SU-DHL-6 (cell line): Measurements from ENCODE around the gene WBP2NL.

Experiments used
- H2AFZ ChIP-seq: fragments of 200-600 bp; sonication (generic); 2 replicates; pipeline ENCODE4 v1.6.1; 2014; ENCODE audit warnings: low read depth, mild to moderate bottlenecking, moderate library complexity, mixed read lengths, antibody characterized with exemption, low read length; ENCODE audit not compliant: severe bottlenecking
- H3F3A ChIP-seq: fragments of 200-600 bp; shearing (Covaris generic); 2 replicates; pipeline ENCODE4 v1.6.0; 2016; ENCODE audit warnings: antibody characterized with exemption, mild to moderate bottlenecking; ENCODE audit not compliant: insufficient read depth
- H3K27ac ChIP-seq: fragments of 200-600 bp; sonication (generic); 2 replicates; pipeline ENCODE4 v1.5.1; 2016; ENCODE audit warnings: low read depth, mild to moderate bottlenecking, low read length, moderate library complexity, mixed read lengths
- H3K27me3 ChIP-seq: fragments of 200-600 bp; sonication (generic), shearing (Covaris generic); 2 replicates; pipeline ENCODE4 v1.6.0; 2014; ENCODE audit warnings: mild to moderate bottlenecking, low read length
- H3K36me3 ChIP-seq: fragments of 200-600 bp; sonication (generic); 2 replicates; pipeline ENCODE4 v1.6.1; 2014; ENCODE audit warnings: mild to moderate bottlenecking, low read length, mixed read lengths
- H3K4me2 ChIP-seq: fragments of 300-600, 200-600 bp; shearing (Covaris generic), sonication (generic); 2 replicates; pipeline ENCODE4 v1.6.0; 2014; ENCODE audit warnings: low read length, low read depth, mild to moderate bottlenecking; ENCODE audit not compliant: poor library complexity, severe bottlenecking
- H3K4me3 ChIP-seq: fragments of 200-600 bp; sonication (generic); 2 replicates; pipeline ENCODE4 v1.5.1; 2014; ENCODE audit warnings: antibody characterized with exemption, low read length, mild to moderate bottlenecking, mixed read lengths; ENCODE audit not compliant: insufficient read depth, poor library complexity, severe bottlenecking
- H3K79me2 ChIP-seq: fragments of 200-600 bp; sonication (generic); 2 replicates; pipeline ENCODE4 v1.6.1; 2014; ENCODE audit warnings: mild to moderate bottlenecking, low read length, moderate library complexity; ENCODE audit not compliant: insufficient read depth
- H3K9ac ChIP-seq: fragments of 200-600 bp; sonication (generic); 2 replicates; pipeline ENCODE4 v1.7.0; 2014; ENCODE audit warnings: mild to moderate bottlenecking, low read length
- H3K9me2 ChIP-seq: fragments of 200-600 bp; sonication (generic); replicated peaks from 2 replicates; pipeline ENCODE4 v1.6.1; 2014; ENCODE audit warnings: low read length; ENCODE audit not compliant: insufficient read depth
- H3K9me3 ChIP-seq: fragments of 200-600 bp; sonication (generic); 2 replicates; pipeline ENCODE4 v1.6.1; 2014; ENCODE audit warnings: low read length, mixed read lengths; ENCODE audit not compliant: insufficient read depth
- H4K20me1 ChIP-seq: fragments of 200-600 bp; sonication (generic); 2 replicates; pipeline ENCODE4 v1.6.1; 2014; ENCODE audit warnings: low read depth, mild to moderate bottlenecking, antibody characterized with exemption, low read length, moderate library complexity, mixed read lengths
- CTCF ChIP-seq: fragments of 200-600 bp; sonication (generic); IDR thresholded peaks from one replicate; pipeline ENCODE4 v1.5.1; 2017; ENCODE audit warnings: antibody characterized with exemption, mild to moderate bottlenecking, low read length, moderate library complexity; ENCODE audit not compliant: insufficient read depth, poor library complexity, severe bottlenecking
- EZH2phosphoT487 ChIP-seq: fragments of 200-600 bp; sonication (generic), shearing (Covaris generic); conservative IDR thresholded peaks from 2 replicates; pipeline ENCODE4 v1.6.1; 2018; ENCODE audit warnings: mild to moderate bottlenecking, antibody characterized with exemption, low read length, moderate library complexity, mixed read lengths

WBP2NL gene

GRCh38 chr22:42001121-42001520, 2.5 kb downstream of the WBP2NL start:
- no peaks in the 10 kb centered on the region for H3K79me2 ChIP-seq
- no peak overlapping the region for H3K27ac ChIP-seq
- no peaks in the 10 kb centered on the region for H3F3A ChIP-seq
- H3K9ac ChIP-seq: no peak overlapping the region
- no peaks in the 10 kb centered on the region for H4K20me1 ChIP-seq
- no peaks in the 10 kb centered on the region for H3K9me3 ChIP-seq
- H3K4me2 ChIP-seq: no peak overlapping the region
- no peaks in the 10 kb centered on the region for H3K27me3 ChIP-seq
- H3K36me3 ChIP-seq: no peaks in the 10 kb centered on the region
- H2AFZ ChIP-seq: no peak overlapping the region
- TF ChIP-seq EZH2phosphoT487: no peak
- no peak for TF ChIP-seq CTCF
- H3K9me2 ChIP-seq: no peaks in the 10 kb centered on the region
- no peak overlapping the region for H3K4me3 ChIP-seq

- TF ChIP-seq CTCF (no peak), EZH2phosphoT487 (no peak)
- no peaks in the 10 kb centered on the region for H3K9me2 ChIP-seq
- no peak overlapping the region for H3K27ac ChIP-seq
- H3K9ac ChIP-seq: no peak overlapping the region
- no peaks in the 10 kb centered on the region for H3F3A ChIP-seq
- no peaks in the 10 kb centered on the region for H3K9me3 ChIP-seq
- H3K36me3 ChIP-seq: no peaks in the 10 kb centered on the region
- no peaks in the 10 kb centered on the region for H3K27me3 ChIP-seq
- H3K79me2 ChIP-seq: no peaks in the 10 kb centered on the region
- H3K4me3 ChIP-seq: no peak overlapping the region
- no peak overlapping the region for H2AFZ ChIP-seq
- H4K20me1 ChIP-seq: no peaks in the 10 kb centered on the region
- H3K4me2 ChIP-seq: no peak overlapping the region
These were observed 3.1 kb downstream of the WBP2NL start for GRCh38 chr22:42001706-42002105.

GRCh38 chr22:42007922-42008321, 9.3 kb downstream of the WBP2NL start:
- TF ChIP-seq CTCF: no peak
- no peak for TF ChIP-seq EZH2phosphoT487
- no peaks in the 10 kb centered on the region for H3K27me3 ChIP-seq
- no peaks in the 10 kb centered on the region for H3K79me2 ChIP-seq
- no peaks in the 10 kb centered on the region for H3K9me2 ChIP-seq
- peaks cover 16% of the 10 kb centered on the region; the same call in 1 of the 2 replicates for H3K9me3 ChIP-seq
- no peak overlapping the region for H3K4me2 ChIP-seq
- no peak overlapping the region for H3K27ac ChIP-seq
- no peaks in the 10 kb centered on the region for H3F3A ChIP-seq
- H3K36me3 ChIP-seq: no peaks in the 10 kb centered on the region
- H3K4me3 ChIP-seq: no peak overlapping the region
- H4K20me1 ChIP-seq: no peaks in the 10 kb centered on the region
- H2AFZ ChIP-seq: no peak overlapping the region
- no peak overlapping the region for H3K9ac ChIP-seq

- H3K4me2 ChIP-seq: no peak overlapping the region
- H3K9ac ChIP-seq: no peak overlapping the region
- H3K27me3 ChIP-seq: no peaks in the 10 kb centered on the region
- peaks cover 16% of the 10 kb centered on the region; the same call in 1 of the 2 replicates for H3K9me3 ChIP-seq
- H3K9me2 ChIP-seq: no peaks in the 10 kb centered on the region
- no peaks in the 10 kb centered on the region for H3F3A ChIP-seq
- no peak overlapping the region for H3K27ac ChIP-seq
- H4K20me1 ChIP-seq: no peaks in the 10 kb centered on the region
- H3K79me2 ChIP-seq: no peaks in the 10 kb centered on the region
- TF ChIP-seq EZH2phosphoT487 (no peak), CTCF (no peak)
- no peaks in the 10 kb centered on the region for H3K36me3 ChIP-seq
- no peak overlapping the region for H3K4me3 ChIP-seq
- H2AFZ ChIP-seq: no peak overlapping the region
These were observed 12.2 kb downstream of the WBP2NL start for GRCh38 chr22:42010778-42011177.
